Upper lobe of left lung (tissue), 4 donors: ENCODE measurements around the gene MAP3K3.

ENCODE experiments used
- POLR2A ChIP-seq, 4 donors: fragments of 450-650 bp; IDR thresholded peaks; one replicate each; pipeline ENCODE4 v1.5.1; 2016 to 2017; ENCODE audit warnings: antibody characterized with exemption in 4 of 4, mild to moderate bottlenecking in 2 of 4
- TF ChIP-seq, protein P1 (sequence below), 6 experiments: fragments of 450-650 bp in 4 of 6; fragments of 200-600 bp in 2 of 6; sonication (generic) in 2 of 6; IDR thresholded peaks; one replicate each; pipeline ENCODE4 v1.5.1; 2016 to 2019; ENCODE audit warnings: antibody characterized with exemption in 6 of 6

DNA sequence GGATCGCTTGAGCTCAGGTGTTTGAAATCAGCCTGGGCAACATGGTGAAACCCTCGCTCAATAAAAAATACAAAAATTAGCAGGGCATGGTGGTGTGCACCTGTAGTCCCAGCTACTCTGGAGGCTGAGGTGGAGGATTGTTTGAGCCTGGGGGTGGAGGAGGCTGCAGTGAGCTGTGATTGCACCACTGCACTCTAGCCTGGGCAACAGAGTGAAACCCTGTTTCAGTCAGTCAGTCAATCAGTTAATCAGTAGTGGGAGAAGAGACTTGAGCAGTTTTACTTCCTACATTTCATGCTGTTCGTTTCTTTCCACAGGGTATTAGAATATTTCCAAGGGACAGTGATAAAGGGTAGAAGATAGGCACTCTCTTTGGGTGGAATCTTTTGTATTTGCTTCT, 8.8 kb downstream of the MAP3K3 start:
- TF ChIP-seq, protein P1, sequence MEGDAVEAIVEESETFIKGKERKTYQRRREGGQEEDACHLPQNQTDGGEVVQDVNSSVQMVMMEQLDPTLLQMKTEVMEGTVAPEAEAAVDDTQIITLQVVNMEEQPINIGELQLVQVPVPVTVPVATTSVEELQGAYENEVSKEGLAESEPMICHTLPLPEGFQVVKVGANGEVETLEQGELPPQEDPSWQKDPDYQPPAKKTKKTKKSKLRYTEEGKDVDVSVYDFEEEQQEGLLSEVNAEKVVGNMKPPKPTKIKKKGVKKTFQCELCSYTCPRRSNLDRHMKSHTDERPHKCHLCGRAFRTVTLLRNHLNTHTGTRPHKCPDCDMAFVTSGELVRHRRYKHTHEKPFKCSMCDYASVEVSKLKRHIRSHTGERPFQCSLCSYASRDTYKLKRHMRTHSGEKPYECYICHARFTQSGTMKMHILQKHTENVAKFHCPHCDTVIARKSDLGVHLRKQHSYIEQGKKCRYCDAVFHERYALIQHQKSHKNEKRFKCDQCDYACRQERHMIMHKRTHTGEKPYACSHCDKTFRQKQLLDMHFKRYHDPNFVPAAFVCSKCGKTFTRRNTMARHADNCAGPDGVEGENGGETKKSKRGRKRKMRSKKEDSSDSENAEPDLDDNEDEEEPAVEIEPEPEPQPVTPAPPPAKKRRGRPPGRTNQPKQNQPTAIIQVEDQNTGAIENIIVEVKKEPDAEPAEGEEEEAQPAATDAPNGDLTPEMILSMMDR (IDR thresholded peaks at IDR 0.05): no peak
- no peak for TF ChIP-seq POLR2A (IDR thresholded peaks at IDR 0.05)
